Small intestine (tissue), 7 donors: ENCODE results near the gene GCAT. TPM values are rescaled to one million over a fixed set of nuclear protein-coding genes. Genes with fewer than 3 reads are reported as not detected.

Experiments
- DNase-seq, 2 donors: peaks; one replicate each; pipeline versions ENCODE4 v3.0.0 to v3.0.0-alpha.2; 2013
- FAIRE-seq: peaks from 2 replicates; lab custom pipeline; 2012; peaks lifted over from hg19 to GRCh38; lab: Jason Lieb, UNC
- H3K27ac ChIP-seq, 3 donors: one replicate each; pipeline ENCODE4 v1.5.1; 2013; ENCODE audit warnings: low read length in 2 of 3, mild to moderate bottlenecking in 2 of 3, control low read depth in 1 of 3, inconsistent platforms in 1 of 3, low read depth in 1 of 3, moderate library complexity in 1 of 3
- H3K27me3 ChIP-seq, 3 donors: one replicate each; pipeline ENCODE4 v1.6.1; 2013; ENCODE audit warnings: low read length in 3 of 3, inconsistent platforms in 1 of 3; ENCODE audit not compliant: control insufficient read depth in 3 of 3, insufficient read depth in 3 of 3
- H3K36me3 ChIP-seq, 3 donors: one replicate each; pipeline ENCODE4 v1.6.1; 2013; ENCODE audit warnings: low read length in 3 of 3, inconsistent platforms in 1 of 3, low read depth in 1 of 3, mild to moderate bottlenecking in 1 of 3, moderate library complexity in 1 of 3; ENCODE audit not compliant: control insufficient read depth in 3 of 3, insufficient read depth in 2 of 3
- H3K4me1 ChIP-seq, 3 donors: one replicate each; pipeline ENCODE4 v1.6.1; 2013; ENCODE audit warnings: low read length in 2 of 3, inconsistent platforms in 1 of 3, low read depth in 1 of 3, mild to moderate bottlenecking in 1 of 3, moderate library complexity in 1 of 3; ENCODE audit not compliant: control insufficient read depth in 3 of 3, insufficient read depth in 2 of 3
- H3K4me3 ChIP-seq, 3 donors: one replicate each; pipeline ENCODE4 v1.5.1; 2013; ENCODE audit warnings: low read length in 3 of 3, control low read depth in 1 of 3, inconsistent platforms in 1 of 3, low read depth in 1 of 3, mild to moderate bottlenecking in 1 of 3, moderate library complexity in 1 of 3
- H3K9me3 ChIP-seq, 2 donors: one replicate each; pipeline ENCODE4 v1.6.1; 2013; ENCODE audit warnings: low read depth in 1 of 2, low read length in 1 of 2; ENCODE audit not compliant: control insufficient read depth in 2 of 2, insufficient read depth in 1 of 2
- WGBS, 3 donors: extraction: QIAGEN DNeasy Blood & Tissue Kit; methylation state at CpG; one replicate each; pipeline ENCODE4 v1.1.7; 2013; 5-methylcytosine and 5-hydroxymethylcytosine counted together
- polyA plus RNA-seq, 4 donors: library from polyadenylated mRNA; stranded (reverse) in 3 of 4; unstranded in 1 of 4; fragments of 200-250 nt in 3 of 4; fragments of 120-200 nt in 1 of 4; gene quantifications; one replicate each; pipeline versions ENCODE4 v1.2.1 to v1.2.3, GENCODE V29; 2013
- donor health status: healthy with polysubstance abuse.
- donor health status: control.
- donor health status: control.
- donor health status: Bipolar disorder and iron deficiency.
- donor health status: healthy.

GCAT gene
- polyA plus RNA-seq, 4 donors: 2.9 to 12.3 (median 8.9) TPM

DNA sequence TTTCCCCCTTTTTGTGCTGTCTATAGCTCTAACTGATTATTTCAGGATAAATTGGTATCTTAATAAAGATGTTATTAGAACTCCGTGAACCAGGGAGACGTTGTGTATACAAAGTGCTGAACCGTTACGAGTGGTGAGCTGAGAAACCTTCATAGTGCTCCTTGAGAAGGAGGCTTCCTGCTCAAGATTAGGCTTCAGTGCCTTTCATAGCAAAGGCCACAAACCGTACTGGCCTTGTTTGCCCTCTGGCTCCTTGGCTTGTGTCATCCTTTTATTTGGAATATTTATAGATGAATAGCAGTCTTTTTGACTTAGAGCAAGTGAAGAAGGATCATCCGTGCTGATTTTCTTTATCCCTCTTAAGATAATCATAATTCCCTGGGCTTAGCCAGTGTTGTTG, 57.8 kb downstream of the GCAT start:
- no peaks in the 10 kb centered on the region for H3K9me3 ChIP-seq
- no peak overlapping the region for H3K27ac ChIP-seq
- DNase-seq (no peak), FAIRE-seq (no peak)
- peaks cover 13 to 81% (median 29%) of the 10 kb centered on the region in 3 donors for H3K36me3 ChIP-seq
- H3K4me3 ChIP-seq: no peak overlapping the region
- H3K27me3 ChIP-seq: no peaks in the 10 kb centered on the region
- peaks cover 0 to 3% (median 0%) of the 10 kb centered on the region in 3 donors for H3K4me1 ChIP-seq
- 83 to 89% (median 84%) methylated on average over 6 of the region's 6 CpGs for WGBS, 3 donors

Other genes with a start within 250 kb of the GCAT start
- gene CDC42EP1, start 247.5 kb upstream of the GCAT start, polyA plus RNA-seq: 10 to 100 TPM; 19.7 to 81.5 (median 35.3) TPM
- 100 to 1,000 TPM; 174 to 485 (median 233) TPM for gene LGALS2, start 227.8 kb upstream of the GCAT start, polyA plus RNA-seq
- gene GGA1, start 199.1 kb upstream of the GCAT start, polyA plus RNA-seq: 10 to 100 TPM; 42.8 to 73.2 (median 56.0) TPM
- 10 to 100 TPM; 20.8 to 46.0 (median 28.5) TPM for gene SH3BP1, start 168.3 kb upstream of the GCAT start, polyA plus RNA-seq
- gene PDXP, start 149.2 kb upstream of the GCAT start, polyA plus RNA-seq: 10 to 100 TPM; 24.1 to 98.6 (median 57.3) TPM
- 100 to 1,000 TPM in 3 of 4 donors, 10 to 100 TPM in 1; 36.9 to 396 (median 243) TPM for gene LGALS1, start 132.3 kb upstream of the GCAT start, polyA plus RNA-seq
- 10 to 100 TPM; 16.6 to 28.9 (median 23.3) TPM for gene NOL12, start 121.6 kb upstream of the GCAT start, polyA plus RNA-seq
- gene TRIOBP, start 110.9 kb upstream of the GCAT start, polyA plus RNA-seq: 10 to 100 TPM; 20.4 to 46.8 (median 35.2) TPM
- gene GALR3, start 15.4 kb downstream of the GCAT start, polyA plus RNA-seq: under 1 TPM in 1 of 4 donors, not detected in 3; 0.04 TPM
- 10 to 100 TPM; 15.4 to 23.2 (median 20.7) TPM for gene ANKRD54, start 36.4 kb downstream of the GCAT start, polyA plus RNA-seq
- 100 to 1,000 TPM; 176 to 609 (median 324) TPM for gene EIF3L, start 41.5 kb downstream of the GCAT start, polyA plus RNA-seq
- gene MICALL1, start 98.4 kb downstream of the GCAT start, polyA plus RNA-seq: 10 to 100 TPM in 2 of 4 donors, 1 to 10 TPM in 2; 8.4 to 16.4 (median 10.1) TPM
- under 1 TPM in 2 of 4 donors, not detected in 2; 0.24 TPM for gene C22orf23, start 145.7 kb downstream of the GCAT start, polyA plus RNA-seq
- 100 to 1,000 TPM in 3 of 4 donors, 10 to 100 TPM in 1; 53.7 to 146 (median 107) TPM for gene POLR2F, start 145.8 kb downstream of the GCAT start, polyA plus RNA-seq
- gene SOX10, start 176.6 kb downstream of the GCAT start, polyA plus RNA-seq: 1 to 10 TPM in 2 of 4 donors, under 1 TPM in 1, not detected in 1; 0.27 to 2.8 (median 1.8) TPM
- 10 to 100 TPM; 24.3 to 33.3 (median 32.0) TPM for gene PICK1, start 249.5 kb downstream of the GCAT start, polyA plus RNA-seq